LNCaP clone FGC (cell line): ENCODE results near the gene KRT35.

Source experiments
- DNase-seq: peaks from one replicate; pipeline ENCODE4 v3.0.0-alpha.2; 2011; ENCODE audit warnings: low read depth
- H3K4me3 ChIP-seq: 2 replicates; pipeline ENCODE4 v1.5.1; 2011; ENCODE audit warnings: mild to moderate bottlenecking, low read depth, low read length, control low read depth
- CTCF ChIP-seq: IDR thresholded peaks from 2 replicates; pipeline ENCODE4 v1.5.1; 2012; ENCODE audit warnings: mild to moderate bottlenecking; ENCODE audit not compliant: control insufficient read depth, insufficient read depth; ENCODE audit errors: extremely low read depth

The KRT35 gene

GRCh38 chr17:41494524-41494923 lies 13.6 kb upstream of the KRT35 start:
- H3K4me3 ChIP-seq, result no peak overlapping the region
- no peak for TF ChIP-seq CTCF
- no peak for DNase-seq

- no peak for TF ChIP-seq CTCF
- H3K4me3 ChIP-seq, result no peak overlapping the region
- no peak for DNase-seq
Observed at GRCh38 chr17:41492771-41493170, 11.8 kb upstream of the KRT35 start.

GRCh38 chr17:41492351-41492750 lies 11.4 kb upstream of the KRT35 start:
- no peak for TF ChIP-seq CTCF
- no peak overlapping the region for H3K4me3 ChIP-seq
- no peak for DNase-seq

- no peak for TF ChIP-seq CTCF
- no peak overlapping the region for H3K4me3 ChIP-seq
- no peak for DNase-seq
Observed at GRCh38 chr17:41491476-41491875, 10.5 kb upstream of the KRT35 start.

GRCh38 chr17:41490000-41490990 lies 9.3 kb upstream of the KRT35 start:
- TF ChIP-seq CTCF, result no peak
- DNase-seq, result no peak
- no peak overlapping the region for H3K4me3 ChIP-seq

GRCh38 chr17:41489531-41489930 lies 8.6 kb upstream of the KRT35 start, which contains the start of gene KRT36:
KRT36 (minus strand) TSS chr17:41489910; CDS start chr17:41489864, 46 bp downstream.
- no peak for DNase-seq
- TF ChIP-seq CTCF, result no peak
- no peak within 1 kb of the TSS for H3K4me3 ChIP-seq
